ENCODE measurements around the gene ADAMTS2. TPM values are rescaled to one million over a fixed set of nuclear protein-coding genes. Genes with fewer than 3 reads are reported as not detected.

The ADAMTS2 gene
- total and polyA plus RNA-seq, 4 donors = 4.8 to 49.8 (median 32.0) TPM

DNA sequence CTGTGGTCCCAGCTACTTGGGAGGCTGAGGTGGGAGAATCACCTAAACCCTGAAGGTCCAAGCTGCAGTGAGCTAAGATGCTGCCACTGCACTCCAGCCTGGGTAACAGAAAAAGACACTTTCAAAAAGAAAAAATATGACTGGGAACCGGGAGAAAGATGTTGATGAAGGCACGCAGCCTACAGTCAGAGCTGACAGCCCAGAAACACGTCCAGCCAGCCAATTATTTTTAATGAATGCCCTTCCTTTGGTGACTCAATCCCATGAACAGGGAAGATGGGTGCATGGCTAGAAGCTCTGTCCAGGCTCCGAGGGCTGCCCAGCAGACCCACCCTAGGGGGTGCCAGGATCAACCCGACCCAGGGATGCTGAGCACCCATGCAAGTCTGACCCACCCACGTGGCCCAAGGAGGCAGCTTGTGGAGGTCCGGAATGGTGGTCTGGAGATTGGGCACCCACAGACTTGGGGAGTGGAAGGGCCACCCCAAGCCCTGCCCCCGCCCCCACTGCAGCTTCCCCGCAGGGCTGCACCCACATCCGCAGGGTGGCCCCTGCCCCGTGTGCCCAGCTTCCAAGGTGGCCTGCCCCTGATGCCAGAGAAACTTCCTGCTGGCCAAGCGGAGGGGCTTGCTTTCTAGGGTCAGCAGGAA lies 51.0 kb downstream of the ADAMTS2 start:
- H3K4me3 ChIP-seq (ENCODE audit: low read length in 2 of 2) = no peak overlapping the region
- no peaks in the 10 kb centered on the region for H3K36me3 ChIP-seq (ENCODE audit: control insufficient read depth in 1 of 2, insufficient read depth in 2 of 2, low read length in 1 of 2)
- H3K27me3 ChIP-seq (ENCODE audit: control insufficient read depth in 1 of 2, insufficient read depth in 2 of 2, low read length in 1 of 2) = no peaks in the 10 kb centered on the region
- DNase-seq = peak; percentile 43 to 68
- intact Hi-C loops (cut with DNase I) = no loop called here
- H3K4me1 ChIP-seq (ENCODE audit: control insufficient read depth in 1 of 2, insufficient read depth in 2 of 2, low read length in 2 of 2) = no peaks in the 10 kb centered on the region
- H3K27ac ChIP-seq (ENCODE audit: low read depth in 1 of 2, low read length in 2 of 2) = no peak overlapping the region
- 60 to 64% methylated on average over 12 of the region's 12 CpGs for WGBS, 2 donors
- no peaks in the 10 kb centered on the region for H3K9me3 ChIP-seq (ENCODE audit: control insufficient read depth, low read length)
- no peak for ATAC-seq (ENCODE audit: low FRiP score)

- intact Hi-C loops (cut with DNase I) = no loop called here
- Histone ChIP-seq H3K4me3 (ENCODE audit: low read length in 2 of 2) (no peak overlapping the region), H3K27ac (ENCODE audit: low read depth in 1 of 2, low read length in 2 of 2) (no peak overlapping the region), H3K9me3 (ENCODE audit: control insufficient read depth, low read length) (no peaks in the 10 kb centered on the region), H3K36me3 (ENCODE audit: control insufficient read depth in 1 of 2, insufficient read depth in 2 of 2, low read length in 1 of 2) (no peaks in the 10 kb centered on the region), H3K27me3 (ENCODE audit: control insufficient read depth in 1 of 2, insufficient read depth in 2 of 2, low read length in 1 of 2) (no peaks in the 10 kb centered on the region), H3K4me1 (ENCODE audit: control insufficient read depth in 1 of 2, insufficient read depth in 2 of 2, low read length in 2 of 2) (no peaks in the 10 kb centered on the region)
- 67 to 83% methylated on average over 16 of the region's 16 CpGs for WGBS, 2 donors
- peak; percentile 53 to 61 for DNase-seq
- no peak for ATAC-seq (ENCODE audit: low FRiP score)
These were observed 52.3 kb downstream of the ADAMTS2 start for GRCh38 chr5:179292681-179293635.

DNA sequence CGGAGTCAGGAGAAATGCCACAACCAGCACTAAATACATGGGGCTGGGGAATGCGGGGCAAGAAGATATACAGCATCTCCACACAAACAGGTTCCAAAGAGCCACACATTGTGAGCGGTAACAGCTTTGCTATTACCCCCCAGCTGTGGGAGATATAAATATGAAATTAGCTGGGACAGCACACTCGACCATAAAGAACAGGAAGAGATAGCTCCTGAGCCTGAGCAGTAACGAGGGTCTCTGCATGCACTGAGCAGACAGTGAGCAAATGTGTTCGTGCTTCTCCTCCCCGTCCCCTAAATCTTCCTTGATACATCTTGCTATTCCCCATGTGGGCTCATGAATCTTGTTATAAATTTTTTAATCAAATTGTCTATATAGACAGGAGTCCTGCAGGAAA lies 53.1 kb downstream of the ADAMTS2 start:
- no peak for ATAC-seq (ENCODE audit: low FRiP score)
- Histone ChIP-seq H3K27ac (ENCODE audit: low read depth in 1 of 2, low read length in 2 of 2) (no peak overlapping the region), H3K27me3 (ENCODE audit: control insufficient read depth in 1 of 2, insufficient read depth in 2 of 2, low read length in 1 of 2) (no peaks in the 10 kb centered on the region), H3K36me3 (ENCODE audit: control insufficient read depth in 1 of 2, insufficient read depth in 2 of 2, low read length in 1 of 2) (no peaks in the 10 kb centered on the region), H3K9me3 (ENCODE audit: control insufficient read depth, low read length) (no peaks in the 10 kb centered on the region), H3K4me3 (ENCODE audit: low read length in 2 of 2) (no peak overlapping the region), H3K4me1 (ENCODE audit: control insufficient read depth in 1 of 2, insufficient read depth in 2 of 2, low read length in 2 of 2) (no peaks in the 10 kb centered on the region)
- peak in 1 of 2 donors; percentile 17 for DNase-seq
- 93 to 96% methylated on average over 7 of the region's 7 CpGs for WGBS, 2 donors
- intact Hi-C loops (cut with DNase I) = no loop called here

GRCh38 chr5:179290681-179291540 lies 54.4 kb downstream of the ADAMTS2 start:
- intact Hi-C loops (cut with DNase I) = no loop called here
- H3K27me3 ChIP-seq (ENCODE audit: control insufficient read depth in 1 of 2, insufficient read depth in 2 of 2, low read length in 1 of 2) = no peaks in the 10 kb centered on the region
- H3K4me1 ChIP-seq (ENCODE audit: control insufficient read depth in 1 of 2, insufficient read depth in 2 of 2, low read length in 2 of 2) = no peaks in the 10 kb centered on the region
- no peak overlapping the region for H3K4me3 ChIP-seq (ENCODE audit: low read length in 2 of 2)
- no peak for ATAC-seq (ENCODE audit: low FRiP score)
- no peaks in the 10 kb centered on the region for H3K36me3 ChIP-seq (ENCODE audit: control insufficient read depth in 1 of 2, insufficient read depth in 2 of 2, low read length in 1 of 2)
- DNase-seq = peak; percentile 35 to 62
- WGBS, 2 donors = 87 to 88% methylated on average over 19 of the region's 19 CpGs
- H3K9me3 ChIP-seq (ENCODE audit: control insufficient read depth, low read length) = no peaks in the 10 kb centered on the region
- H3K27ac ChIP-seq (ENCODE audit: low read depth in 1 of 2, low read length in 2 of 2) = no peak overlapping the region

DNA sequence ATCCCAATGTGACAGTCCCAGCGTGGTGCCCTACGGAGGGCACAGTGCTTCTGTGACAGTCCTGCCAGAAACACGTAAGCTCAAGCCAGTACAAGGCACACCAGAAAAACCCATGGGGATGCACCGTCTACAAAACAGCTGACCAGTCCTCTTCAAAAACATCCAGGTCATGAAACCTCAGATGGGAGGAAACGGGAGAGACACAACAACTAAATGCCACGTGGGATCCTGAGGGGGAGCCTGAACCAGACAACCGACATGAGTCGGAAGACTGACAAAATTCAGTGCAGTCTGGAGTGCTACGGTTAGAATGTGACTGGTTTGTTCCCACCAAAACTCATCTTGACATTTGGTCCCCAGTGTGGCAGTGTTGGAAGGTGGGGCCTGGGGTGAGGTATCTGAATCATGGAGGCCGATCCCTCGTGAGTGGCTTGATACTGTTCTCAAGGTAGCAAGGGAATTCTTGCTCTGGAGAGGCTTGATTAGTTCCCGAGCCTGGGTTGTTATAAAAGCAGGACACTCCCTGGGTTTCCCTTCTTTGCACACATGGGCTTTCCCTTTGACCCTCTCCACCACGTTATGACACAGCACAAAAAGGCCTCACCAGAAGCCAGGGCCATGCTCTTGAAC lies 55.4 kb downstream of the ADAMTS2 start:
- Histone ChIP-seq H3K27me3 (ENCODE audit: control insufficient read depth in 1 of 2, insufficient read depth in 2 of 2, low read length in 1 of 2) (no peaks in the 10 kb centered on the region), H3K36me3 (ENCODE audit: control insufficient read depth in 1 of 2, insufficient read depth in 2 of 2, low read length in 1 of 2) (no peaks in the 10 kb centered on the region), H3K4me1 (ENCODE audit: control insufficient read depth in 1 of 2, insufficient read depth in 2 of 2, low read length in 2 of 2) (no peaks in the 10 kb centered on the region), H3K4me3 (ENCODE audit: low read length in 2 of 2) (no peak overlapping the region), H3K27ac (ENCODE audit: low read depth in 1 of 2, low read length in 2 of 2) (no peak overlapping the region), H3K9me3 (ENCODE audit: control insufficient read depth, low read length) (no peaks in the 10 kb centered on the region)
- DNase-seq (peak; percentile 16 to 49), ATAC-seq (ENCODE audit: low FRiP score) (no peak)
- WGBS, 2 donors = 94% methylated on average over 13 of the region's 13 CpGs
- intact Hi-C loops (cut with DNase I) = no loop called here

DNA sequence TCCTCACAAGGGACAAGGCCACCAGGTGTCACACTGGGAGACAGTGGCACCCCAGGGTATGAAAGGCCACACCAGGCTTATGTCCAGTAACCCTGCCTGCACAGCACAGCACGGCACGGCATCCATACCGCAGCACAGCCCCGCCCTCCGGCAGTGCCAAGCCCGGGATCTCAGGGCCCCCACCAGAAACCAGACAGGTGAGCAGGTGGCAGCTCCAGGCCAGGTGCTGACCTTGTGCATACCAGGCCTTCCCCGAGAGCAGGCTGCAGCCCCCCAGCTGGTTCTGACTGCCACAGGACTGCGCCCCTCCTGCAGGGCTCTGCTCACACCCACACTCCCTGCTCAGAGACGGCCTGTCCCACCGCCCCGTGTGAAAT lies 56.5 kb downstream of the ADAMTS2 start:
- intact Hi-C loops (cut with DNase I) = no loop called here
- no peaks in the 10 kb centered on the region for H3K36me3 ChIP-seq (ENCODE audit: control insufficient read depth in 1 of 2, insufficient read depth in 2 of 2, low read length in 1 of 2)
- DNase-seq (peak; percentile 40 to 67), ATAC-seq (ENCODE audit: low FRiP score) (no peak)
- no peaks in the 10 kb centered on the region for H3K27me3 ChIP-seq (ENCODE audit: control insufficient read depth in 1 of 2, insufficient read depth in 2 of 2, low read length in 1 of 2)
- no peaks in the 10 kb centered on the region for H3K9me3 ChIP-seq (ENCODE audit: control insufficient read depth, low read length)
- 93 to 97% methylated on average over 11 of the region's 11 CpGs for WGBS, 2 donors
- no peak overlapping the region for H3K27ac ChIP-seq (ENCODE audit: low read depth in 1 of 2, low read length in 2 of 2)
- no peaks in the 10 kb centered on the region for H3K4me1 ChIP-seq (ENCODE audit: control insufficient read depth in 1 of 2, insufficient read depth in 2 of 2, low read length in 2 of 2)
- H3K4me3 ChIP-seq (ENCODE audit: low read length in 2 of 2) = no peak overlapping the region

DNA sequence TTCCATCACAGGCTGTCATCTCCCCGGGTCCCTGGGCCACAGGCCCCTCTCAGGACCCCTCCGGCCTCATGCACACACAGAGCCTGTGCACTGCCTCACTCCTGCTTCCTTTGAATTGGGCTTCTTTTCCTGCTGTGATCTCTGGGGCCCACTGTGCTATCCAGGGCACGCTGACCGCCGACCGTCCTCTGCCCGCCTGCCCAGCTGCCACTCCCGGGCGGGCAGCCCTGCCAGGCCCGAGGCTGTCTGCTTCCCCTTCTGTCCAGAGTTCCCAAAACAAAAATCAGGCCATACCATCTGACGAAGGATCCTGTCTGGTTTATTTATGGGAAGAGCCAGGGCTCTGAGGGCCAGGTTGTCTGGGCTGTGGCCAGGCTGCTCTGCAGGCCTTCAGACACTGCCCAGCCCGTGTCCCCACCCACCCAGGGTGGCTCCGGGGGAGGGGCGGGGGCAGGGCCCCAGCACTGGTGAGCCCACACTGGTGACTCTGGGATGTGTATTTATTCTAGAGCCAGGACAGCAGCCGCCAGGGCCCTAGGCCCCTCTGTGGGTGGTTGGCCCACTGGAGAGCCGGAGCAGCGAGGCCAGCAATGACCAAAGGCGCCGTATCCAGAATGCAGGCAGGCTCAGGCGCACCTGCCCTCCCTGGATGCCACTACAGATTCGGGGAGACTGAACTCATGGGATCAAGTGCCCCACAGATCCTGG lies 57.0 kb downstream of the ADAMTS2 start:
- Histone ChIP-seq H3K4me1 (ENCODE audit: control insufficient read depth in 1 of 2, insufficient read depth in 2 of 2, low read length in 2 of 2) (no peaks in the 10 kb centered on the region), H3K27me3 (ENCODE audit: control insufficient read depth in 1 of 2, insufficient read depth in 2 of 2, low read length in 1 of 2) (no peaks in the 10 kb centered on the region), H3K36me3 (ENCODE audit: control insufficient read depth in 1 of 2, insufficient read depth in 2 of 2, low read length in 1 of 2) (no peaks in the 10 kb centered on the region), H3K27ac (ENCODE audit: low read depth in 1 of 2, low read length in 2 of 2) (peak overlapping the region in 1 of 2 donors; percentile 2), H3K9me3 (ENCODE audit: control insufficient read depth, low read length) (no peaks in the 10 kb centered on the region), H3K4me3 (ENCODE audit: low read length in 2 of 2) (no peak overlapping the region)
- intact Hi-C loops (cut with DNase I) = no loop called here
- DNase-seq (peak; percentile 58 to 75), ATAC-seq (ENCODE audit: low FRiP score) (peak; percentile 62)
- 37 to 49% methylated on average over 21 of the region's 21 CpGs for WGBS, 2 donors

GRCh38 chr5:179287631-179288030 lies 57.6 kb downstream of the ADAMTS2 start:
- intact Hi-C loops (cut with DNase I) = no loop called here
- no peak for ATAC-seq (ENCODE audit: low FRiP score)
- H3K27me3 ChIP-seq (ENCODE audit: control insufficient read depth in 1 of 2, insufficient read depth in 2 of 2, low read length in 1 of 2) = no peaks in the 10 kb centered on the region
- WGBS, 2 donors = 82 to 92% methylated on average over 10 of the region's 10 CpGs
- H3K4me3 ChIP-seq (ENCODE audit: low read length in 2 of 2) = no peak overlapping the region
- DNase-seq = peak; percentile 45 to 71
- no peaks in the 10 kb centered on the region for H3K9me3 ChIP-seq (ENCODE audit: control insufficient read depth, low read length)
- no peak overlapping the region for H3K27ac ChIP-seq (ENCODE audit: low read depth in 1 of 2, low read length in 2 of 2)
- H3K4me1 ChIP-seq (ENCODE audit: control insufficient read depth in 1 of 2, insufficient read depth in 2 of 2, low read length in 2 of 2) = no peaks in the 10 kb centered on the region
- no peaks in the 10 kb centered on the region for H3K36me3 ChIP-seq (ENCODE audit: control insufficient read depth in 1 of 2, insufficient read depth in 2 of 2, low read length in 1 of 2)
